ENCODE data around the gene KRT23.

- TF ChIP-seq, protein P1, sequence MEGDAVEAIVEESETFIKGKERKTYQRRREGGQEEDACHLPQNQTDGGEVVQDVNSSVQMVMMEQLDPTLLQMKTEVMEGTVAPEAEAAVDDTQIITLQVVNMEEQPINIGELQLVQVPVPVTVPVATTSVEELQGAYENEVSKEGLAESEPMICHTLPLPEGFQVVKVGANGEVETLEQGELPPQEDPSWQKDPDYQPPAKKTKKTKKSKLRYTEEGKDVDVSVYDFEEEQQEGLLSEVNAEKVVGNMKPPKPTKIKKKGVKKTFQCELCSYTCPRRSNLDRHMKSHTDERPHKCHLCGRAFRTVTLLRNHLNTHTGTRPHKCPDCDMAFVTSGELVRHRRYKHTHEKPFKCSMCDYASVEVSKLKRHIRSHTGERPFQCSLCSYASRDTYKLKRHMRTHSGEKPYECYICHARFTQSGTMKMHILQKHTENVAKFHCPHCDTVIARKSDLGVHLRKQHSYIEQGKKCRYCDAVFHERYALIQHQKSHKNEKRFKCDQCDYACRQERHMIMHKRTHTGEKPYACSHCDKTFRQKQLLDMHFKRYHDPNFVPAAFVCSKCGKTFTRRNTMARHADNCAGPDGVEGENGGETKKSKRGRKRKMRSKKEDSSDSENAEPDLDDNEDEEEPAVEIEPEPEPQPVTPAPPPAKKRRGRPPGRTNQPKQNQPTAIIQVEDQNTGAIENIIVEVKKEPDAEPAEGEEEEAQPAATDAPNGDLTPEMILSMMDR (CRISPR knock-in tag; IDR thresholded peaks at IDR 0.05), result no peak
- TF ChIP-seq MZF1 (CRISPR knock-in tag; IDR thresholded peaks at IDR 0.05; ENCODE audit: borderline replicate concordance), result no peak
- TF ChIP-seq, protein P2, sequence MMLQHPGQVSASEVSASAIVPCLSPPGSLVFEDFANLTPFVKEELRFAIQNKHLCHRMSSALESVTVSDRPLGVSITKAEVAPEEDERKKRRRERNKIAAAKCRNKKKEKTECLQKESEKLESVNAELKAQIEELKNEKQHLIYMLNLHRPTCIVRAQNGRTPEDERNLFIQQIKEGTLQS (CRISPR knock-in tag; IDR thresholded peaks at IDR 0.05), result no peak
- no peak for TF ChIP-seq MAFK (conservative IDR thresholded peaks at IDR 0.05 in 1 of 2, IDR thresholded peaks at IDR 0.05 in 1 of 2; ENCODE audit: low read length in 2 of 2)
- no peak for TF ChIP-seq POLR2AphosphoS5 (IDR thresholded peaks at IDR 0.05; ENCODE audit: low read depth, low read length)
- no peak for TF ChIP-seq NR1H2 (CRISPR knock-in tag; IDR thresholded peaks at IDR 0.05; ENCODE audit: borderline replicate concordance, low read depth)
- TF ChIP-seq ZZZ3 (CRISPR knock-in tag; IDR thresholded peaks at IDR 0.05; ENCODE audit: borderline replicate concordance), result no peak
- TF ChIP-seq ESRRA (CRISPR knock-in tag; IDR thresholded peaks at IDR 0.05; ENCODE audit: low read depth), result no peak
- TF ChIP-seq SMARCC2 (IDR thresholded peaks at IDR 0.05), result no peak
Observed at GRCh38 chr17:40932608-40933007, 4.8 kb downstream of the KRT23 start.
